ENCODE results near the gene RAD23A.
"Not testable (repeated sequence)": the region's sequence is repeated elsewhere in the genome, so short reads cannot be mapped to it uniquely, and the experiment has no call there.

The RAD23A gene

DNA sequence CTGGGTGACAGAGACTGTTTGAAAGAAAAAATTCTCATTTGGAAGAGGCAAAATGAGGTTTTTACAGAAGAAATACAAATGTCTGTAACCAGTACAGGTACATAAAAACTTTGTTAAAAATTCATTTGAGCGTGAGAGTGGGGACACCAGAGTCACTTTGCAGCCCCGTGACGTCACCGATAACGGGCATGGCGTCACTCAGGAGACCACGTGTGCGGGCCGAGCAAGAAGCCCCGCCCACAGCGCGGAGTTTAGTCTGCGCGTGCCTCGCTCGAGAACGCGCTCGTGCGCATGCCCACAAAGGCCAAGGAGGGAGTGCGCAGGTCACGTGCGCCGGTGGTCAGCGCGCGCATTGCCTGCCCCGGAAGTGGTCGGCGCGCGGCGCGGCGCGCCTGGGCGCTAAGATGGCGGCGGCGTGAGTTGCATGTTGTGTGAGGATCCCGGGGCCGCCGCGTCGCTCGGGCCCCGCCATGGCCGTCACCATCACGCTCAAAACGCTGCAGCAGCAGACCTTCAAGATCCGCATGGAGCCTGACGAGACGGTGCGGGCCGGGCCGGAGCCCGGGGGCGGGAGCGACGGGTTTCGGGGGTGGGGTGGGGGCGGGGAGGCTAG lies at the start of gene RAD23A:
Gene RAD23A, plus strand, starts transcription at position 384 of the 613 bp plus-strand sequence. Its CDS starts 87 bp downstream, at position 471.
- Histone ChIP-seq H3K4me3 (ENCODE audit: low read depth, low read length) (peak within 1 kb of the TSS; percentile 99), H2AFZ (ENCODE audit: low read length, unreplicated experiment) (no peak within 1 kb of the TSS), H3K27ac (ENCODE audit: low read depth, low read length) (peak within 1 kb of the TSS; percentile 96), H3K36me3 (ENCODE audit: insufficient read depth, low read length) (peaks cover 16% of the 10 kb centered on the region), H3K79me2 (ENCODE audit: control insufficient read depth, insufficient read depth, low read length, unreplicated experiment) (peaks cover 50% of the 10 kb centered on the region), H3K27me3 (ENCODE audit: insufficient read depth, low read length) (no peaks in the 10 kb centered on the region), H3K4me1 (ENCODE audit: control insufficient read depth, insufficient read depth, low read length, unreplicated experiment) (peaks cover 23% of the 10 kb centered on the region)

DNA sequence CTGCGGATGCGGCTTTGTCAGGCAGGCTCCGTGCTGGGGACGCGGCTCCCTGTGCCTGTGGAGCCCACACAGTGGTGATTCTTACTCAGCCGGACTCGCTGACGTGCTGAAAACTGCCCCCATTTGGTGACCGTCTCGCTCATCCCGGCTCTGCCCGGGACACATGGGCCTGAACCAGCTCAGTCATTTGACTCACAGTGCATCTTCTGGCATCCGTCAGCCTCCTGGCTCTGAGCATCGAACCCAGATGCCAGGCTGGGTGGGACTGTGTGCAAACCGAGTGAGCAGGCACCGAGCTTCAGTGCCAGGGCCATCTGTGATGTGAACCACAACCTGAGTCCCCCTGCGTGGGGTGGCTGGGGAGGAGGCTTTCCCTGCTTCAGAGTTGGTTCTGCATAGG lies 49.2 kb upstream of the RAD23A start:
- Histone ChIP-seq H3K36me3 (ENCODE audit: insufficient read depth, low read length) (no peaks in the 10 kb centered on the region), H3K4me3 (ENCODE audit: low read depth, low read length) (no peak overlapping the region), H3K79me2 (ENCODE audit: control insufficient read depth, insufficient read depth, low read length, unreplicated experiment) (no peaks in the 10 kb centered on the region), H3K27me3 (ENCODE audit: insufficient read depth, low read length) (no peaks in the 10 kb centered on the region), H3K27ac (ENCODE audit: low read depth, low read length) (no peak overlapping the region), H3K4me1 (ENCODE audit: control insufficient read depth, insufficient read depth, low read length, unreplicated experiment) (peaks cover 5% of the 10 kb centered on the region), H2AFZ (ENCODE audit: low read length, unreplicated experiment) (no peak overlapping the region)

DNA sequence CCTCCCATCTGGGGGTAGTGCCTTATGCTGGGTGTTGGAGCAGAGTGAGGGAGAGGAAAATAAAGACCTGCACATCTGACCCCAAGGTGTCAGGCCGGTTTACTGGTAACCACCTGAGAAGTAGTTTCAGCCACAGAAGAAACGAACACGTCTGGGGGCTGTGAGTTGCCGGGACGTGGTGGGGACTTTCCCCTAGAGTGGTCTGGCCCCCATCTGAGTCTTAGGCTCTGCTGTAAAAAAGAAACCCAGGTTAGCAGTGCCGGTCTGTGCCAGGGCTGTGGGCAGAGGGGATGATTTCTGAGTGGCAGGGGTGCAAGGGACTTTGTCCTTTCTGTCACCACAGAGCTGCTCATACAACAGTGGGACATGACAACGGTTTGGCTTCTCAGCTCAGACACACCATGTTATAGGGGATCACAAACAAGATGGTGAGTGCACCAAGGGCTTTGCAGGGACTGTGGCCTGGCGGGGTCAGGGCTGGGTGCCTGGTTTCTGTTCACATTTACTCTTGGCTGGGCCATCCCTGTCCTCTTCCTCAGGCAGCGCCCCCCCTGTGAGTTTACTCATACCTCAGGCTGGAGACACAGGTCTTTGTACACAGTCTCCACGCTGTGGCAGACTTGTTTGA lies 45.7 kb upstream of the RAD23A start:
- Histone ChIP-seq H3K36me3 (ENCODE audit: insufficient read depth, low read length) (no peaks in the 10 kb centered on the region), H3K27me3 (ENCODE audit: insufficient read depth, low read length) (no peaks in the 10 kb centered on the region), H3K4me1 (ENCODE audit: control insufficient read depth, insufficient read depth, low read length, unreplicated experiment) (no peaks in the 10 kb centered on the region), H2AFZ (ENCODE audit: low read length, unreplicated experiment) (no peak overlapping the region), H3K4me3 (ENCODE audit: low read depth, low read length) (no peak overlapping the region), H3K79me2 (ENCODE audit: control insufficient read depth, insufficient read depth, low read length, unreplicated experiment) (no peaks in the 10 kb centered on the region), H3K27ac (ENCODE audit: low read depth, low read length) (no peak overlapping the region)

DNA sequence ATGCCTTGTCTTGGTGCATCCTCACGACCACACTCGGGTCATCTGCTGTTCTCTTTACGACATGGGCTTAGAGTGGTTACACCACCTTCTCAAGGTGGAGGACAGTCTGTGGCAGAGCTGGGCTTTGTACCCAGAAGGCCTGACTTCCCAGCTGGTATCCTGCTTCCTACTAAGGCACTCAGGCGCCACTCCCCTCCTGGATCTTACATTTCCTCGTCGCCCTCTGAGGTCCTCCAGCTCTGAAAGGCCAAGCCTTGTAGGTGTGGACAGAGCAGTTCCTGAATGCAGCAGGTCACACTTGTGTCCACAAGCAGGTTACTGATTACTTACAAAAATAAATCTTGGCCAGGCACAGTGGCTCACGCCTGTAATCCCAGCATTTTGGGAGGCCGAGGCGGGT lies 38.5 kb upstream of the RAD23A start:
- Histone ChIP-seq H3K4me3 (ENCODE audit: low read depth, low read length) (no peak overlapping the region), H2AFZ (ENCODE audit: low read length, unreplicated experiment) (no peak overlapping the region), H3K4me1 (ENCODE audit: control insufficient read depth, insufficient read depth, low read length, unreplicated experiment) (no peaks in the 10 kb centered on the region), H3K36me3 (ENCODE audit: insufficient read depth, low read length) (no peaks in the 10 kb centered on the region), H3K79me2 (ENCODE audit: control insufficient read depth, insufficient read depth, low read length, unreplicated experiment) (no peaks in the 10 kb centered on the region), H3K27me3 (ENCODE audit: insufficient read depth, low read length) (no peaks in the 10 kb centered on the region), H3K27ac (ENCODE audit: low read depth, low read length) (no peak overlapping the region)

DNA sequence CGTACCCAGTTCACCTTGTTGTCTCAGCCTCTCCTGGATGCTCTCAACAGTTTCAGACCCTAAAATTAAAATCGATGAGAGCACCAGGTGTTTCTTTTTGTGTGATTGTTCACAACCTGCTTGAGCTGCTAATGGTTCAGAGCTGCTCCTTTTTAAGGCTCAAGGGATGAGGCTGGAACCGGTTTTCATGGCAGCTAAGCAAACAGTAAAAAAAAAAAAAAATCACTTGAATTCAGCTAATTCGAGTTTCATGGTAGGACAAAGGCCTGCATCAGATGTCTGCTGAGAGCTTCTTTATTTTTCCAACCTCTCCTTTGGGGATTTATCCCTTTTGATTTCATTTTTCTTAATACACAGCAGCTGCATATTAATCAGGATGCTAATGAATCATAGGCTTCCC lies 33.1 kb upstream of the RAD23A start:
- Histone ChIP-seq H3K27ac (ENCODE audit: low read depth, low read length) (no peak overlapping the region), H3K4me3 (ENCODE audit: low read depth, low read length) (no peak overlapping the region), H3K4me1 (ENCODE audit: control insufficient read depth, insufficient read depth, low read length, unreplicated experiment) (no peaks in the 10 kb centered on the region), H3K36me3 (ENCODE audit: insufficient read depth, low read length) (no peaks in the 10 kb centered on the region), H3K79me2 (ENCODE audit: control insufficient read depth, insufficient read depth, low read length, unreplicated experiment) (no peaks in the 10 kb centered on the region), H2AFZ (ENCODE audit: low read length, unreplicated experiment) (no peak overlapping the region), H3K27me3 (ENCODE audit: insufficient read depth, low read length) (no peaks in the 10 kb centered on the region)

DNA sequence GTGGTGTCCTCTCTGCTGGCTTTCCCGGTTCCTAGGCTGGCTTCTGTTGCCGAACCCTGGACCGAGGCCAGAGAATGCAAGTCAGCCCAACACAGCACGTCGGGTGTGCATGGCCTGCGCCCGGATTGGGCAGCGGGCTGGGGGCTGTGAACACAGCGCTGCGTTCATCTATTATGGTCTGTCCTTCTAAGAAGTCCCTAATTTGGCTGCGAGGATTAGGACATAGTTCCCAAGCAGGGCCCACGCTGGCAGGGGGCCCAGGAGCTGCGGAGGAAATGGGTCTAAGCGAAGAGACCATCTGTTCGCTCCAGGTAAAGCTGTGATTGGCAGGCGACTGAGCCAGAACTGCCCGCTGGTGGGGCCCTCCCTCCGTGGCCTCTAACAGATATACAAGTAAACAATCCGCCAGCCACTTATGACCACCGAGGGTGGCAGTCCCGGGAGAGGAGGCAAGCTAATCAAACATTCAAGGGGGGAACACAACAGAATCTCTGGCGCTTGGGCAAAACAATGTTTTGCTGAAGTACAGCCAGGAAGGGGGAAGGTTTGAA lies 32.6 kb upstream of the RAD23A start:
- Histone ChIP-seq H3K27me3 (ENCODE audit: insufficient read depth, low read length) (no peaks in the 10 kb centered on the region), H3K27ac (ENCODE audit: low read depth, low read length) (no peak overlapping the region), H3K36me3 (ENCODE audit: insufficient read depth, low read length) (no peaks in the 10 kb centered on the region), H2AFZ (ENCODE audit: low read length, unreplicated experiment) (no peak overlapping the region), H3K4me3 (ENCODE audit: low read depth, low read length) (no peak overlapping the region), H3K4me1 (ENCODE audit: control insufficient read depth, insufficient read depth, low read length, unreplicated experiment) (no peaks in the 10 kb centered on the region), H3K79me2 (ENCODE audit: control insufficient read depth, insufficient read depth, low read length, unreplicated experiment) (no peaks in the 10 kb centered on the region)

DNA sequence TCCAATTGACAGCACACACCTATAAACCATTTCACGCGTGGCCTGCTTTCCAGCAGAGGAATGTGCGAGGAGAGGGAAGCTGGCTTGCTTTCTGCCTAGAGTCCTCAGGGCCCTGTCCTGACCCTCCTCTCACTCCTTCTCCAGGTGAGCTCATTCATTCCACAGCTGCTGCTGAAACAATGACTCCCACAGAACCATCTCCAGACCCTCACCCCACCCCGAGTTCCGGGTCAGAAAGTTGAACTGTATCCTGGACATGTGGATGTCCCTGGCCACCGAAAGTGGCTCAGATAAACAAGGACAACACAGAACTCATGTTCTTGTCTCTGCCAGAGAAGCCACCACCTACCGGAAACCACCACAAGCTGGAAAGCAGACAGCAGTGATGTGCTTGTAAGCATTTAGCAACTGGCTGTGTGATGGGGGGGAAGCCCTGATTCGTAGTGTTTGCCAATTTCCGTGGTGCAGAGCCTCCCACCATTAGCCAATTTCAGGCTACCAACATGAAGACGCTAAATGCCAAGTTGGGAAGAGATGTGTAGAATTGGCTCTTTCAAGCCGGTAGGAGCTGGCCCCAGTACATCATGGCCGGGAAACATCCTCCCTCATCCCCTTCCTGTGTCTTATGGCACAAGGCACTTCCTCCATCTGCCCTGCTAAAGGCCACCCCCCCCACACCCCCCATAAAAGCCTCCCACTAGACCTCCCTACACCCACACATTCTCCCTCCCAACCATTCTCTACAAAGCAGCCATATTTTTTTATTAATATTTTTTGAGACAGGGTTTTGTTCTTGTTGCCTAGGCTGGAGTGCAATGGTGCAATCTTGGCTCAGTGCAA lies 31.6 kb upstream of the RAD23A start:
- H3K4me3 ChIP-seq (ENCODE audit: low read depth, low read length): no peak overlapping the region
- H3K27me3 ChIP-seq (ENCODE audit: insufficient read depth, low read length): no peaks in the 10 kb centered on the region
- no peak overlapping the region for H2AFZ ChIP-seq (ENCODE audit: low read length, unreplicated experiment)
- no peak overlapping the region for H3K27ac ChIP-seq (ENCODE audit: low read depth, low read length)
- H3K79me2 ChIP-seq (ENCODE audit: control insufficient read depth, insufficient read depth, low read length, unreplicated experiment): no peaks in the 10 kb centered on the region
- no peaks in the 10 kb centered on the region for H3K36me3 ChIP-seq (ENCODE audit: insufficient read depth, low read length)
- no peaks in the 10 kb centered on the region for H3K4me1 ChIP-seq (ENCODE audit: control insufficient read depth, insufficient read depth, low read length, unreplicated experiment)

DNA sequence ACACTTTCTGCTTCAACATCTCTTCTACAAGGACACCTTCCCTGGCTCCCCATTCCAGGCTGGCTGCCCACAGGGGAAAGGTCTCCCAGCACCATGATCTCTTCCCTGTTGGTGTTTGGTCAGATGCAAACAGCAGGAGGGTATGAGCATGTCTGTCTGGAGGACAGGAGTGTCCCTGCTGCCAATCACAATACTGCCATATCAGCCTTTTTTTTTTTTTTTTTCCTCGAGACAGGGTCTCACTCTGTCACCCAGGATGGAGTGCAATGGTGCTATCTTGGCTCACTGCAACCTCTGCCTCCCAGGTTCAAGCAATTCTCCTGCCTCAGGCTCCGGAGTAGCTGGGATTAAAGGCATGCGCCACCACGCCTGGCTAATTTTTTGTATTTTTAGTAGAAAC lies 29.8 kb upstream of the RAD23A start:
- H3K4me3 ChIP-seq (ENCODE audit: low read depth, low read length); H3K27ac ChIP-seq (ENCODE audit: low read depth, low read length); H3K36me3 ChIP-seq (ENCODE audit: insufficient read depth, low read length); H3K27me3 ChIP-seq (ENCODE audit: insufficient read depth, low read length); H3K4me1 ChIP-seq (ENCODE audit: control insufficient read depth, insufficient read depth, low read length, unreplicated experiment); H2AFZ ChIP-seq (ENCODE audit: low read length, unreplicated experiment); H3K79me2 ChIP-seq (ENCODE audit: control insufficient read depth, insufficient read depth, low read length, unreplicated experiment): not testable (repeated sequence)

DNA sequence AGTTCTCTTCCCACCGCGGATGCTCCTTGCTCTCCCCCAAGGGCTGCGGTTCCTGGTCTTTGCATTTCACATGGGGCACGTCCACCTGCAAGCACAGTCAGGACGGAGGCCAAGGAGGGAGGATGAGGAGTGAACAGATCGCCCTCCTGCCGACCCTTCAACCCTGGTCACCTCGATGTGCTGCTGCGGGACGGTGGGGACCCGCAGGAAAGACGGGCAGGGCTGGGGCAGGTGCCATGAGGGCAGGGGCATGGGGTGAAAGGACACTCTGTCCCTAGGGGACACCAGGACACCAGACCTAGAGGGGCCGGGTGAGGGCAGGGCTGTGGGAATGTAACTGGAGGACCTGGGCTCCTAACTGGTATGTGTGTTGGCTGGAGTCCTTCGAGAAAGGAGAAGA lies 27.4 kb upstream of the RAD23A start:
- Histone ChIP-seq H3K79me2 (ENCODE audit: control insufficient read depth, insufficient read depth, low read length, unreplicated experiment) (no peaks in the 10 kb centered on the region), H3K4me3 (ENCODE audit: low read depth, low read length) (no peak overlapping the region), H3K36me3 (ENCODE audit: insufficient read depth, low read length) (no peaks in the 10 kb centered on the region), H3K27me3 (ENCODE audit: insufficient read depth, low read length) (no peaks in the 10 kb centered on the region), H2AFZ (ENCODE audit: low read length, unreplicated experiment) (no peak overlapping the region), H3K27ac (ENCODE audit: low read depth, low read length) (no peak overlapping the region), H3K4me1 (ENCODE audit: control insufficient read depth, insufficient read depth, low read length, unreplicated experiment) (no peaks in the 10 kb centered on the region)

DNA sequence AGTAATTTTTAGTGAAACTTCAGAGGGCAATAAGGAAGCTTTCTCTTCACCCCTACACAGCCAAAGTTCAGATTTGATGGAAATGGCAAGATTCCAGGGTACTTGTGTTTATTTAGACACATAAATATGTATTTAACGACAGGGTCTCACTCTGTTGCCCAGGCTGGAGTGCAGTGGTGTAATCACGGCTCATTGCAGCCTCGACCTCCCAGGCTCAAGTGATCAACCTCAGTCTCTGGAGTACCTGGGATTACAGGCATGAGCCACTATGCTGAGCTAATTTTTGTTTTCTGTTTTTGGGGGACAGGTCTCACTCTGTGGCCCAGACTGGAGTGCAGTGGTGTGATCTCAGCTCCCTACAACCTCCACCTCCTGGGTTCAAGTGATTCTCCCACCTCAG lies 24.6 kb upstream of the RAD23A start:
- no peaks in the 10 kb centered on the region for H3K27me3 ChIP-seq (ENCODE audit: insufficient read depth, low read length)
- H3K79me2 ChIP-seq (ENCODE audit: control insufficient read depth, insufficient read depth, low read length, unreplicated experiment): no peaks in the 10 kb centered on the region
- H3K27ac ChIP-seq (ENCODE audit: low read depth, low read length): no peak overlapping the region
- H3K36me3 ChIP-seq (ENCODE audit: insufficient read depth, low read length): peaks cover 4% of the 10 kb centered on the region; the same call in 1 of the 2 replicates
- no peak overlapping the region for H2AFZ ChIP-seq (ENCODE audit: low read length, unreplicated experiment)
- H3K4me3 ChIP-seq (ENCODE audit: low read depth, low read length): no peak overlapping the region
- H3K4me1 ChIP-seq (ENCODE audit: control insufficient read depth, insufficient read depth, low read length, unreplicated experiment): no peaks in the 10 kb centered on the region

Measured in ACC112 (cell line).